Measurements from ENCODE around the gene RBMS1. TPM values are rescaled to one million over a fixed set of nuclear protein-coding genes. Genes with fewer than 3 reads are reported as not detected.

RBMS1 gene
- total RNA-seq, 6 experiments from 2014 or later, result 8.5 to 21.4 (median 14.3) TPM

GRCh38 chr2:160251569-160251968 is 242.0 kb downstream of the RBMS1 start:
- no peak for TF ChIP-seq POLR2A (IDR thresholded peaks at IDR 0.05)
- TF ChIP-seq, protein P1, sequence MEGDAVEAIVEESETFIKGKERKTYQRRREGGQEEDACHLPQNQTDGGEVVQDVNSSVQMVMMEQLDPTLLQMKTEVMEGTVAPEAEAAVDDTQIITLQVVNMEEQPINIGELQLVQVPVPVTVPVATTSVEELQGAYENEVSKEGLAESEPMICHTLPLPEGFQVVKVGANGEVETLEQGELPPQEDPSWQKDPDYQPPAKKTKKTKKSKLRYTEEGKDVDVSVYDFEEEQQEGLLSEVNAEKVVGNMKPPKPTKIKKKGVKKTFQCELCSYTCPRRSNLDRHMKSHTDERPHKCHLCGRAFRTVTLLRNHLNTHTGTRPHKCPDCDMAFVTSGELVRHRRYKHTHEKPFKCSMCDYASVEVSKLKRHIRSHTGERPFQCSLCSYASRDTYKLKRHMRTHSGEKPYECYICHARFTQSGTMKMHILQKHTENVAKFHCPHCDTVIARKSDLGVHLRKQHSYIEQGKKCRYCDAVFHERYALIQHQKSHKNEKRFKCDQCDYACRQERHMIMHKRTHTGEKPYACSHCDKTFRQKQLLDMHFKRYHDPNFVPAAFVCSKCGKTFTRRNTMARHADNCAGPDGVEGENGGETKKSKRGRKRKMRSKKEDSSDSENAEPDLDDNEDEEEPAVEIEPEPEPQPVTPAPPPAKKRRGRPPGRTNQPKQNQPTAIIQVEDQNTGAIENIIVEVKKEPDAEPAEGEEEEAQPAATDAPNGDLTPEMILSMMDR (IDR thresholded peaks at IDR 0.05), result no peak
- Histone ChIP-seq H3K36me3 (no peaks in the 10 kb centered on the region), H3K4me1 (peaks cover 0 to 20% (median 4%) of the 10 kb centered on the region in 4 donors), H3K27me3 (no peaks in the 10 kb centered on the region), H3K4me3 (no peak overlapping the region), H3K27ac (no peak overlapping the region), H3K9me3 (no peaks in the 10 kb centered on the region)
- intact Hi-C loops (cut with DNase I), result no loop called here
- DNase-seq (no peak), ATAC-seq (no peak)

- Histone ChIP-seq H3K9me3 (no peaks in the 10 kb centered on the region), H3K4me1 (peaks cover 0 to 20% (median 4%) of the 10 kb centered on the region in 4 donors), H3K36me3 (no peaks in the 10 kb centered on the region), H3K4me3 (no peak overlapping the region), H3K27me3 (no peaks in the 10 kb centered on the region), H3K27ac (no peak overlapping the region)
- DNase-seq (no peak), ATAC-seq (no peak)
- TF ChIP-seq, protein P1 (IDR thresholded peaks at IDR 0.05), result no peak
- WGBS (ENCODE audit: insufficient coverage, low coverage, low lambda C conversion rate, missing lambda C conversion rate), result 88% methylated on average over 1 of the region's 1 CpG
- intact Hi-C loops (cut with DNase I), result no loop called here
Measured at GRCh38 chr2:160249876-160250275, 243.7 kb downstream of the RBMS1 start.

DNA sequence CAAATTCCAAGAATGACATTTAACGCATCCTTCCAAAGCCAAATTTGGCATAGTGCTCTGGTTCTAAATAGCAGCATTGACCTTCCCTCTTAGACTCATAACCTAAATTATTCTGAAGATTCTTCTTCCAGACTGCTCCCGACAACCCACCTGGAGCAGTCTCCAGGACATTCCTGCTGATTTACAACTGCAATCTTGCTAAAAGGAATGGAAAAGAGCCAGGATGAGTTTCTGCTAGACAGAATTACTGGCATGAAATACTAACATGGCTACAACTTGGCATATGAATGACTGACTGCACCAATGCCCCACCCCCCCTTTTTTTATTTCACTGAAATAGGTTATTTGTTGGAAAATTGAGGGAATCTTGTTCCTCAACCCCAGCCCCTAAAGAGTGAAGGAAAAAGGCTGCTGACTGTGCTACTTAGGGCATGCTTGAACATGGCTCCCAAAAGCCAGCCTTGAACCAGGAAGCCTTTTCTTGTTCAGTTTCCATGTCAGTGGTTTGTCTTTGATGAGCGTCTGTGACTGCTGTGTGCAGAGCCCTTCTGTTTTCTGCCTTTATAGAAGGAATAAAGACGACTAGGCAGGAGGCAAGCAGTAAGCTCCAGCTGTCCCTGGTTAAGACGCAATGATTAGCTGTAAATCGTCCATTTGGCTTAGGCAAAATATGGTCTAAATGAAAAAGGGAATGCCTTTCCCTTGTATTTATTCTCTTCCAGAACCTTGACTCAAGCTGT is 246.1 kb downstream of the RBMS1 start:
- Histone ChIP-seq H3K4me1 (peaks cover 0 to 3% (median 0%) of the 10 kb centered on the region in 4 donors), H3K4me3 (no peak overlapping the region), H3K27me3 (no peaks in the 10 kb centered on the region), H3K36me3 (no peaks in the 10 kb centered on the region), H3K27ac (no peak overlapping the region), H3K9me3 (no peaks in the 10 kb centered on the region)
- no peak for DNase-seq
- ATAC-seq, result no peak
- no peak for TF ChIP-seq POLR2A (IDR thresholded peaks at IDR 0.05)
- TF ChIP-seq, protein P1 (IDR thresholded peaks at IDR 0.05), result no peak
- 89% methylated on average over 6 of the region's 6 CpGs for WGBS (ENCODE audit: insufficient coverage, low coverage, low lambda C conversion rate, missing lambda C conversion rate)
- intact Hi-C loops (cut with DNase I), result no loop called here

- WGBS (ENCODE audit: insufficient coverage, low coverage, low lambda C conversion rate, missing lambda C conversion rate), result 93% methylated on average over 2 of the region's 2 CpGs
- Histone ChIP-seq H3K36me3 (no peaks in the 10 kb centered on the region), H3K9me3 (no peaks in the 10 kb centered on the region), H3K4me3 (no peak overlapping the region), H3K4me1 (no peaks in the 10 kb centered on the region), H3K27ac (no peak overlapping the region), H3K27me3 (no peaks in the 10 kb centered on the region)
- DNase-seq, result no peak
- intact Hi-C loops (cut with DNase I), result no loop called here
- TF ChIP-seq POLR2A (IDR thresholded peaks at IDR 0.05), result no peak
- no peak for ATAC-seq
Measured at GRCh38 chr2:160246356-160246755, 247.3 kb downstream of the RBMS1 start.

DNA sequence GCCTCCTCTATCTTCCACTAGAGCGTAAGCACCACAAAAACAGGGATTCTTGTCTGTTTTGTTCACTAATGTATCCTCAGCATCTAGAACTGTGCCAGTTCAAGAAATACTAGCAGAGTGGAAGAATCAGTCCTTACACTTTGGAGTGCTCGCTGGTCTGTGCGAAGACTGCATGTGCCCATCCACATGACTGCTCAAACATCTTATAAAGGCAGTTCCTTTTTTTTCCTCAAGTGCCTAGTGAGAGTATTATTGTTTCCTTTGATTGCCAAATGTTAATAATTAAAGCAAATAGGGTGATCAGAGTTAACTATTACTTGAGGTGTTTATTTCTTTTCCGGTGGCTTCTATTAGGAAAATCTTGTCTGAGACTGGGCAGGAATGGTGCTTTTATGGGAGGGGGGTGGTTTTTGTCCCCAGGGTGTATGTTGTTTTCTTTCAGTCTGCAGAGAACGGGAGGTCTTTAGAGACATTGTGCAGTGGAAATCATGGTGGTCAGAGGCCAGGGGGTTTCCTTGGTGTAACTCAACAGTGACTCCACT is 247.9 kb downstream of the RBMS1 start:
- Histone ChIP-seq H3K4me3 (no peak overlapping the region), H3K27me3 (no peaks in the 10 kb centered on the region), H3K4me1 (no peaks in the 10 kb centered on the region), H3K27ac (no peak overlapping the region), H3K9me3 (no peaks in the 10 kb centered on the region), H3K36me3 (no peaks in the 10 kb centered on the region)
- 86% methylated on average over 5 of the region's 5 CpGs for WGBS (ENCODE audit: insufficient coverage, low coverage, low lambda C conversion rate, missing lambda C conversion rate)
- DNase-seq, result no peak
- intact Hi-C loops (cut with DNase I), result no loop called here
- no peak for ATAC-seq
- TF ChIP-seq, protein P1 (IDR thresholded peaks at IDR 0.05), result no peak
- no peak for TF ChIP-seq POLR2A (IDR thresholded peaks at IDR 0.05)

Data from right lobe of liver (tissue), 6 donors.